Measurements from ENCODE around the gene YPEL1. TPM values are rescaled to one million over a fixed set of nuclear protein-coding genes. Genes with fewer than 3 reads are reported as not detected.

Gene YPEL1
- total and polyA plus RNA-seq, 2 of the 13 experiments (the other 11 are each of a cell fraction or from before 2014, with no cell fraction given) = 0.33 to 2.5 TPM

DNA sequence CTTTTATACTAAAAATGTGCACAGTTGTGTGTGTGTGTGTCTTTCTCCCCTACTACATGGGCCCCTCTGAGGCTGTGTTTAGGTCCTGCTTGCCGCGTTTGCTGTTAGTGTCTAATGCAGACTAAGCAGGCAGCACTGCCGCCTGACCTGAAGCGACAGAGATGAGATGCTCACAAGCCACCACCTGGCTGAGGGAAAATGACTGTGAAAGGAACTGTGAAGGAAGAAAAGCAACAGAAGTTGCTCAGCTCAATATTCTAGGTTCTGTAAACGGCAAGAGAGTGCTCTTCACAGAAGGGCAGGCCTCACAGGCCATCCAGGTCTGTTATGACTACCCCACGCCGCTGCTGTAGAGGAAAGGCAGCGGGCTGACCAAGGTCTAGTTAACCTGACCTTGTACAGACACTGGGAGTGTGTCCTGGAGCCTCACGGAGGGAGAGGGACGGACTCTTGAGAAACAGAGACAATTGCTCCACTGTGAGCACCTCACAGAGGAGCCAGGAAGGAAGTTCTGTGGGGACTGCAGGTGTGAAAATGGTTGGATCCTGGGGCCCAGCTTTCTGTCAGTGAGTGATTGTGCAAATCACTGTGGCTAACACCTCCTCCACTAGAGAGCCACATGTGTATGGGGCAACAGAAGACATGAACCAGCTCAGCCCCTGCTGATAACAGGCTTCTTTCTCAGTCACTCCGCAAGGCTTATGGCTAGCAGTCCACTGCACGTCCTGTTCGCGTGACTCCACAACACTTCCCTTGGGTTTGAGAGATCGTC lies 31.3 kb upstream of the YPEL1 start:
- Histone ChIP-seq H3K9me3 (ENCODE audit: low read length) (no peaks in the 10 kb centered on the region), H3K4me2 (ENCODE audit: low read depth, low read length) (no peak overlapping the region), H4K20me1 (ENCODE audit: insufficient read depth, low read length) (no peaks in the 10 kb centered on the region), H3K4me1 (ENCODE audit: insufficient read depth, low read length) (no peaks in the 10 kb centered on the region), H3K79me2 (ENCODE audit: insufficient read depth, low read length) (no peaks in the 10 kb centered on the region), H2AFZ (ENCODE audit: low read length) (no peak overlapping the region), H3K9ac (ENCODE audit: insufficient read depth, low read depth, low read length) (no peak overlapping the region), H3K27ac (ENCODE audit: extremely low read length, insufficient read depth, low read length) (no peak overlapping the region), H3K27me3 (ENCODE audit: control insufficient read depth in 1 of 2, insufficient read depth in 2 of 2, low read length in 2 of 2) (no peaks in the 10 kb centered on the region), H3K4me3 (replicated peaks in 1 of 3; ENCODE audit: insufficient read depth in 1 of 3, low read depth in 2 of 3, low read length in 3 of 3) (no peak overlapping the region), H3K36me3 (replicated peaks in 1 of 2; ENCODE audit: control insufficient read depth in 1 of 2, insufficient read depth in 2 of 2, low read length in 2 of 2) (peaks cover 44 to 91% of the 10 kb centered on the region in 2 experiments)
- POLR2A ChIA-PET = no interaction called here
- no peak for DNase-seq (ENCODE audit: low spot score)
- intact Hi-C loops (cut with micrococcal nuclease; ENCODE audit: unreplicated experiment) (no loop called here), in situ Hi-C loops (cut with HindIII; ENCODE audit: extremely low pct_ligation_motif_present, low pct_unique_long_range_greater_than_20kb) (no loop called here)
- FAIRE-seq = no peak
- TF ChIP-seq ZNF616 (CRISPR knock-in tag; IDR thresholded peaks at IDR 0.05; ENCODE audit: low read depth) (no peak), SP2 (CRISPR knock-in tag; IDR thresholded peaks at IDR 0.05) (no peak), FOXJ3 (CRISPR knock-in tag; IDR thresholded peaks at IDR 0.05; ENCODE audit: borderline replicate concordance) (no peak), NR2F2 (IDR thresholded peaks at IDR 0.05; ENCODE audit: borderline replicate concordance, low read depth) (no peak), ZBTB38 (CRISPR knock-in tag; IDR thresholded peaks at IDR 0.05) (no peak)
- WGBS (ENCODE audit: low lambda C conversion rate) = 90% methylated on average over 13 of the region's 15 CpGs
- BruUV-seq (replicated peaks) = no TSS peak
- CTCF ChIA-PET (ENCODE audit: low intra/inter-chr PET ratio, low total read pairs) = no interaction called here
- peak; percentile 19; the same call in 1 of the 3 replicates for ATAC-seq

DNA sequence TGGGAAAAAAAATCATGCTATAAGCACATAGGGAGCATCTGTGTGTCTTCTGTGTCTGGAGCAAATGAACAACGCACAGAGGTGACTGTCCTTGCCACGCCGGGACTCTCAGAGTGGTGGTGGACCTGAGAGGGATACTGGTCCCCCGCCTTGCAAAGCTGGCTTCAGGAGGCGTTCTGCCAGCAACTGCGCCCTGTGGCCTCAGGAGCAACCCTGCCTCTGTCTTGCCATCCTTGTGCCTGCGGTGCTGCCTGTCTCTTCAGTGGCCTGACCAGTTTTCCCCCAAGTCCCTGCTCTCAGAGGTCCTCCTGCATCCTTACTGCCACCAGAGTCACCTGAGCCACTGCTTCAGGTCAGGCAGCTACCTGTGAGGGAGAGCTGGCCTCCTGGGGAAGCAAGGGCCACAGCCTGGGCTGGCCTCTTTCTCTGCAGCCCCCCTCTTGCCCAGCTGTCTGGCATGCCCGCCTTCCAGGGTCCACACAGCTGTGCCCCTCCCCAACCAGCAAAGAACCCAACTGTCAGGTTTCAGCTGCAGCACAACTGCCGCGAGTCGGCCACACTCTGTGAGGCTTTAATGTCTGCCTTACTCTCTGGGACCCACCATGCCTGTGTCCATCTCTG lies 30.4 kb upstream of the YPEL1 start:
- no peaks in the 10 kb centered on the region for H4K20me1 ChIP-seq (ENCODE audit: insufficient read depth, low read length)
- no peak for FAIRE-seq
- BruUV-seq (replicated peaks) = no TSS peak
- H3K4me3 ChIP-seq (replicated peaks in 1 of 3; ENCODE audit: insufficient read depth in 1 of 3, low read depth in 2 of 3, low read length in 3 of 3) = no peak overlapping the region
- H3K4me2 ChIP-seq (ENCODE audit: low read depth, low read length) = no peak overlapping the region
- in situ Hi-C loops (cut with HindIII; ENCODE audit: extremely low pct_ligation_motif_present, low pct_unique_long_range_greater_than_20kb) = no loop called here
- DNase-seq (ENCODE audit: low spot score) = no peak
- H3K27ac ChIP-seq (ENCODE audit: extremely low read length, insufficient read depth, low read length) = no peak overlapping the region
- no peaks in the 10 kb centered on the region for H3K27me3 ChIP-seq (ENCODE audit: control insufficient read depth in 1 of 2, insufficient read depth in 2 of 2, low read length in 2 of 2)
- TF ChIP-seq, protein P1, sequence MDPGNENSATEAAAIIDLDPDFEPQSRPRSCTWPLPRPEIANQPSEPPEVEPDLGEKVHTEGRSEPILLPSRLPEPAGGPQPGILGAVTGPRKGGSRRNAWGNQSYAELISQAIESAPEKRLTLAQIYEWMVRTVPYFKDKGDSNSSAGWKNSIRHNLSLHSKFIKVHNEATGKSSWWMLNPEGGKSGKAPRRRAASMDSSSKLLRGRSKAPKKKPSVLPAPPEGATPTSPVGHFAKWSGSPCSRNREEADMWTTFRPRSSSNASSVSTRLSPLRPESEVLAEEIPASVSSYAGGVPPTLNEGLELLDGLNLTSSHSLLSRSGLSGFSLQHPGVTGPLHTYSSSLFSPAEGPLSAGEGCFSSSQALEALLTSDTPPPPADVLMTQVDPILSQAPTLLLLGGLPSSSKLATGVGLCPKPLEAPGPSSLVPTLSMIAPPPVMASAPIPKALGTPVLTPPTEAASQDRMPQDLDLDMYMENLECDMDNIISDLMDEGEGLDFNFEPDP (CRISPR knock-in tag; conservative IDR thresholded peaks at IDR 0.05) = no peak
- TF ChIP-seq AGO2 (optimal IDR thresholded peaks at IDR 0.05; ENCODE audit: low read depth, low read length) = peak; percentile 67
- no peak for TF ChIP-seq NFYC (CRISPR knock-in tag; IDR thresholded peaks at IDR 0.05)
- no peak for TF ChIP-seq PCBP2 (optimal IDR thresholded peaks at IDR 0.05; ENCODE audit: low read depth, low read length, poor library complexity, severe bottlenecking)
- no peak for TF ChIP-seq ATAD3A (CRISPR knock-in tag; IDR thresholded peaks at IDR 0.05)
- H3K36me3 ChIP-seq (replicated peaks in 1 of 2; ENCODE audit: control insufficient read depth in 1 of 2, insufficient read depth in 2 of 2, low read length in 2 of 2) = peaks cover 42 to 90% of the 10 kb centered on the region in 2 experiments
- ATAC-seq = no peak
- H3K79me2 ChIP-seq (ENCODE audit: insufficient read depth, low read length) = no peaks in the 10 kb centered on the region
- H2AFZ ChIP-seq (ENCODE audit: low read length) = no peak overlapping the region
- no peaks in the 10 kb centered on the region for H3K9me3 ChIP-seq (ENCODE audit: low read length)
- 97% methylated on average over 8 of the region's 11 CpGs for whole genome bisulfite sequencing (ENCODE audit: low lambda C conversion rate)
- no peaks in the 10 kb centered on the region for H3K4me1 ChIP-seq (ENCODE audit: insufficient read depth, low read length)
- intact Hi-C loops (cut with micrococcal nuclease; ENCODE audit: unreplicated experiment) = no loop called here
- H3K9ac ChIP-seq (ENCODE audit: insufficient read depth, low read depth, low read length) = no peak overlapping the region
- CTCF ChIA-PET (ENCODE audit: low intra/inter-chr PET ratio, low total read pairs) = no interaction called here
- POLR2A ChIA-PET = no interaction called here

All from HepG2 (cell line).